ENCODE data around the gene RDH5. TPM values are rescaled to one million over a fixed set of nuclear protein-coding genes. Genes with fewer than 3 reads are reported as not detected.

The RDH5 gene
- total RNA-seq, 3 donors from 2014 or later: 18.9 to 90.9 (median 21.6) TPM

DNA sequence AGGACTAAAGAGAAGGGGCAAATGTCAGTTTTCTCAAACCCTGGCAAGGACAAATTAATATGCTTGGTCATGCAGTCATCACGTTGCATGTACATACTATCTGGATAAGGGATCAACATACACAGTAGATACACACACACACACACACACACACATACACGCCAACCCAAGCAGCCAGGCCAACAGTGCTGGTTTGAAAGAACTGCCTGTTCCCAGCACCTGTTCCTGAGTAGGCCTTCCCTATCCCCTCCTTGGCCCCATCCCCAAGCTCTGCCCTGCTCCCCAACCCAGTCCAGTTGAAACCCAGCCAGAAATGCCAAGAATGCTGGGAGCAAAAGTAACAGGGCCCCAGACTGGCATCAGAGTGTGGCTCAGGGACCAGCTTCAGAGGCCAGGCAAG, 16.9 kb upstream of the RDH5 start:
- TF ChIP-seq, protein P1, sequence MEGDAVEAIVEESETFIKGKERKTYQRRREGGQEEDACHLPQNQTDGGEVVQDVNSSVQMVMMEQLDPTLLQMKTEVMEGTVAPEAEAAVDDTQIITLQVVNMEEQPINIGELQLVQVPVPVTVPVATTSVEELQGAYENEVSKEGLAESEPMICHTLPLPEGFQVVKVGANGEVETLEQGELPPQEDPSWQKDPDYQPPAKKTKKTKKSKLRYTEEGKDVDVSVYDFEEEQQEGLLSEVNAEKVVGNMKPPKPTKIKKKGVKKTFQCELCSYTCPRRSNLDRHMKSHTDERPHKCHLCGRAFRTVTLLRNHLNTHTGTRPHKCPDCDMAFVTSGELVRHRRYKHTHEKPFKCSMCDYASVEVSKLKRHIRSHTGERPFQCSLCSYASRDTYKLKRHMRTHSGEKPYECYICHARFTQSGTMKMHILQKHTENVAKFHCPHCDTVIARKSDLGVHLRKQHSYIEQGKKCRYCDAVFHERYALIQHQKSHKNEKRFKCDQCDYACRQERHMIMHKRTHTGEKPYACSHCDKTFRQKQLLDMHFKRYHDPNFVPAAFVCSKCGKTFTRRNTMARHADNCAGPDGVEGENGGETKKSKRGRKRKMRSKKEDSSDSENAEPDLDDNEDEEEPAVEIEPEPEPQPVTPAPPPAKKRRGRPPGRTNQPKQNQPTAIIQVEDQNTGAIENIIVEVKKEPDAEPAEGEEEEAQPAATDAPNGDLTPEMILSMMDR (IDR thresholded peaks at IDR 0.05): no peak
- TF ChIP-seq POLR2A (IDR thresholded peaks at IDR 0.05) (no peak), POLR2AphosphoS5 (IDR thresholded peaks at IDR 0.05) (no peak)
- Histone ChIP-seq H3K27me3 (no peaks in the 10 kb centered on the region), H3K36me3 (no peaks in the 10 kb centered on the region), H3K27ac (peak overlapping the region in 1 of 2 donors; percentile 63), H3K9me3 (no peaks in the 10 kb centered on the region), H3K4me1 (peaks cover 0 to 3% of the 10 kb centered on the region in 2 donors), H3K4me3 (peak overlapping the region in 2 of 3 donors; percentile 5 to 31)
- DNase-seq (ENCODE audit: low spot score in 2 of 2): no peak
- intact Hi-C loops (cut with DNase I; ENCODE audit: low total_unique reads): no loop called here

DNA sequence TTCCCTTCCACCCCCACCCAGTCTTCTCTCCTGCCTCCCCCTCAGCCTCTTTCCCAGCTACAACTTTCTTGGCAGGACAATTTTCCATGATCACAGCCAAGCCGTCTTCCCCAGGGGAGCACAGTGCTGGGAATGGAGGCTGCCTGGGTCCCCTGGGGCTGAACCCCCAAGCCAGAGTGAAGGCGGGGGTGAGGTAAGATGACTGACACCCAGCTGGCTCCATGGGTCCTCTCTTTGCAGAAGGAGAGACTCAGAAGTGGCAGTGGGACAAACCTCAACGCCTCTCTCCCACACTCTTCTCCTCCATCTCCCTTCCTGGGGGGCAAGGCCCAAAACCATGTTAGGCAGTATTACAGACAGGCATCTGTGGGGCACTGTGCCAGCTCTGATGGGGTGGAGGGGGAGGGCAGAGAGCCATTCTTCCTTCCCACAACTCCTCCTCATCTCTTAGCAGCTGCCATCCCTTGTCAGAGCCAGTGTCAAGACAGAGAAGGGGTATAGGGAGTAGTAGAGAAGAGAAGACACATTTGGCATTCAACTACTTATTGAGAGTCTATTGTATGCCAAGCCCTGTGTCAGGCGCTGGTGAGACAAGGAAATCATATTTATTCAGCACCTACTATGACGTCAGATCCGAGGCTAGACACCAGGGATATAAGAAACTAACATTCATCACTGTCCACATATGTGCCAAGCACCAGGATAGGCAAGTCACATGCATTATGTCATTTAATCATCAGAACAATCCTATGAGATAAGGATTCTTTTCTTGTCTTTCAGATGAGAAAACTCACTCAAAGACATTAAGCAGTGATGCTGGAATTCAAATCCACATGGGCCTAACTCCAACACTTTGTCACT, 16.1 kb upstream of the RDH5 start:
- H3K27me3 ChIP-seq: no peaks in the 10 kb centered on the region
- peaks cover 0 to 4% of the 10 kb centered on the region in 2 donors for H3K4me1 ChIP-seq
- intact Hi-C loops (cut with DNase I; ENCODE audit: low total_unique reads): no loop called here
- no peak for DNase-seq (ENCODE audit: low spot score in 2 of 2)
- no peaks in the 10 kb centered on the region for H3K9me3 ChIP-seq
- peak overlapping the region in 1 of 2 donors; percentile 63 for H3K27ac ChIP-seq
- no peak for TF ChIP-seq POLR2A (IDR thresholded peaks at IDR 0.05)
- peak in 1 of 3 donors; percentile 38 for TF ChIP-seq POLR2AphosphoS5 (IDR thresholded peaks at IDR 0.05)
- TF ChIP-seq, protein P1 (IDR thresholded peaks at IDR 0.05): no peak
- peak overlapping the region in 1 of 3 donors; percentile 31 for H3K4me3 ChIP-seq
- no peaks in the 10 kb centered on the region for H3K36me3 ChIP-seq

DNA sequence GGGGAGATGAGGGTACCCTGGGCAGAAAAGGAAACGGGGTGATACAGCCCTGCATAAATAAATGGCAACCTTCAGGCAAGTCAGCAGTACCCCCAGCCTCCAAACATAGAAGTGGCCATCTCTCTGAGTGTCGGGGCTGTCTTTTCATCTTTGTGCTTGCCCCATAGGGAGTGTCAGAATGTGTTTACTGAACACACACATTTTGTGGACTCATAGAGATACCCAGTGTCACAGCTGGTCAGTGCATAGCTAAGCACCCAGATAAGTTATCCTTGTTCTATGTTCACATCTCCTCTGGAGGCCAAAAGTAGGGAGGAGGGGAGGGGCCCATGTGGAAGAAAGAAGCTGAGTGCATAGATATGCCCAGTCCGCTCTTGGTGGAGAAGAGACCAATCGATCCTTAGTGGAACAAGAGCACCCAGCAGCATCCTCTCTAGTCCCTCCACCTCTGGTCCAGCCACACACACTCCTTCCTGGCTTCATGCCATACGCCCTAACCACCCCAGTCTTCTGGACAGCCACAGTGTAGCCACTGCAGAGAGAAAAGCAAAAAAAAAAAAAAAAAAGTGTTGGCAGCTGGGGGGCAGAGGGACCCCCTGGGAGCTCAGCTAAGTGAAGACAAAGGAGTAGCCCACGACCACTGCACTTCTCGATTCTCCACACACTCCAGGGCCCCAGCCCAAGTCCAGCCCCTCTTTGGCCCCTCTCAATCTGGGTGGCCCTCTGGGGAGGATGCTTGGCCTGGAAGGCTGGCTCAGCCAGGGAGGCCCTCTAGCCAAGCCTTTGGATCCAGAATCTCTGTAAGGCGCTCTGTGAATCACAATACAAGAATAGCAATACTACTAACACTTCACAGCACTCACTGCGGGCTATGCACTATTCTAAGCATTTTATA, 15.1 kb upstream of the RDH5 start:
- intact Hi-C loops (cut with DNase I; ENCODE audit: low total_unique reads): no loop called here
- H3K27ac ChIP-seq: peak overlapping the region in 1 of 2 donors; percentile 58
- no peaks in the 10 kb centered on the region for H3K27me3 ChIP-seq
- H3K4me1 ChIP-seq: peaks cover 0 to 4% of the 10 kb centered on the region in 2 donors
- H3K36me3 ChIP-seq: no peaks in the 10 kb centered on the region
- H3K9me3 ChIP-seq: no peaks in the 10 kb centered on the region
- TF ChIP-seq, protein P1 (IDR thresholded peaks at IDR 0.05): no peak
- TF ChIP-seq POLR2A (IDR thresholded peaks at IDR 0.05): no peak
- TF ChIP-seq POLR2AphosphoS5 (IDR thresholded peaks at IDR 0.05): no peak
- DNase-seq (ENCODE audit: low spot score in 2 of 2): no peak
- H3K4me3 ChIP-seq: peak overlapping the region; percentile 25 to 68 (median 49)

DNA sequence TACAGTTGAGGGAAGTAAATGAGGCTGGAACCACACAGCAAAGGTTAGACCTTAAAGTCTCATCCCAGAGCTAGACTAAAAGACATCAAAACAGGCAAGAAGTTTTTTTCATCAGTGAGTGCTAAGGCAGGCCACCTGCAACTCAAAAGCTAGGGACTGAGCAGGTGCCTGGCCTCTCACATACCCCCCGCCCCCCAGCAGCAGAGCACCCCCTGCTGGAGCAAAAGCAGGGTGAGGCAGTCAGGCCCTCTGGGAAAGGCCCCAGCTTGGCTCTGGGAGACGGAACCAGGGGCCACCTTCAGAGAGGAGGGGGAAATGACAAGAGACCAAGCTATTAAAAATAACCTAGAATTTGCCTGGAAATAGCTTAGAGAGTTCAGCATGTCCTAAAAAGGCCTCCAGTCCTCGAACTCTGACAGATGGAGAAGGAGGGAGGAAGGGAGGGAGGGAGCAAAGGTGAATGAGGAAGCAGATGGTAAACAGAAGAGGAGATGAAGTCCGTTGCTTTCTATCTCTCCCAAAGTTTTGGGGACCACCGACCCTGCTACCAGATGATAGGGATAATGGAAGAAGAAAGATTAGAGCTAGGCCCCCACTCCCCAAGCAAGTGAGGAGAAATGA, 14.3 kb upstream of the RDH5 start:
- Histone ChIP-seq H3K4me3 (peak overlapping the region; percentile 49 to 86 (median 68)), H3K4me1 (peaks cover 0 to 4% of the 10 kb centered on the region in 2 donors), H3K27me3 (no peaks in the 10 kb centered on the region), H3K27ac (peak overlapping the region in 1 of 2 donors; percentile 53), H3K9me3 (no peaks in the 10 kb centered on the region), H3K36me3 (no peaks in the 10 kb centered on the region)
- DNase-seq (ENCODE audit: low spot score in 2 of 2): no peak
- TF ChIP-seq POLR2AphosphoS5 (IDR thresholded peaks at IDR 0.05): no peak
- TF ChIP-seq, protein P1 (IDR thresholded peaks at IDR 0.05): no peak
- no peak for TF ChIP-seq POLR2A (IDR thresholded peaks at IDR 0.05)
- intact Hi-C loops (cut with DNase I; ENCODE audit: low total_unique reads): no loop called here
